GM21529 (cell line): ENCODE results near the gene PRSS53.
"Not testable (repeated sequence)": the region's sequence is repeated elsewhere in the genome, so short reads cannot be mapped to it uniquely, and the experiment has no call there.

ENCODE experiments used
- ATAC-seq: cut with Tn5 transposase; IDR thresholded peaks from one replicate; pipeline ENCODE4 v1.9.1; 2021; ENCODE audit not compliant: unreplicated experiment

Gene PRSS53

DNA sequence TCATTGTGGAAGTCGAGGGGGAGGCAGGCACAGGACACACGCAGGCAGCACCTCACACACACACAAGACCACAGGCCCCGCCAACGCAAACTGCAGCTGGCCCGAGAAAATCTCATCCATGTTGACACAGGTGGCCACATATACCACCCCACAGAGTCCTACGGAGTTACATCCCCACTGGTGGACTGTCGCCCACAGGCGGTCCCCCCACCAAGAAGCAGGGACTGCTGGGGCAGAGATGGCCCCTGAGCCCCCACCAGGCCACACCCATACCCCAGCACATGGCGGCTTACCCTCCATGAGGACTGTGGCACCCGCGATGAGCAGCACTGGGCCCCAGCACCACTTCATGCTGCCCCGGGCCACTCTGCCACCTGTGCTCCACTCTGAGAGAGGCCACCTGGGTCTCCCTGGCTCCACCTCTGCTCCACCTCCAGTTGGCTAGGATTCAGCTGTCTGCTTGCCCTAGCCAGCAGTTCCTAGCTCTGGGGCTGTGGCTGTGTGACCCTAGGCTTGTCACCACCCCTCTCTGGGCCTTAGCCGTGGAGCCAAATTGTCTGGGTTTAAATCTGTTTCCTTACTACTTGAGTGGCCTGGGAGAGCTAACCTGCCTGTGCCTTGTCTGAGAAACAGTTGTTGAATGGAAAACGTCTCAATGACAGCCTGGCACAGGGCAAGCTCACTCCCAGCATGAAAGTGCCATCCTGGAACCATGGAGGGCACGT, at the start of gene PRSS53:
TSS of gene PRSS53 (minus strand) at position 485 of the 725 bp plus-strand sequence. CDS start at position 351, 134 bp downstream.
- ATAC-seq = no peak

DNA sequence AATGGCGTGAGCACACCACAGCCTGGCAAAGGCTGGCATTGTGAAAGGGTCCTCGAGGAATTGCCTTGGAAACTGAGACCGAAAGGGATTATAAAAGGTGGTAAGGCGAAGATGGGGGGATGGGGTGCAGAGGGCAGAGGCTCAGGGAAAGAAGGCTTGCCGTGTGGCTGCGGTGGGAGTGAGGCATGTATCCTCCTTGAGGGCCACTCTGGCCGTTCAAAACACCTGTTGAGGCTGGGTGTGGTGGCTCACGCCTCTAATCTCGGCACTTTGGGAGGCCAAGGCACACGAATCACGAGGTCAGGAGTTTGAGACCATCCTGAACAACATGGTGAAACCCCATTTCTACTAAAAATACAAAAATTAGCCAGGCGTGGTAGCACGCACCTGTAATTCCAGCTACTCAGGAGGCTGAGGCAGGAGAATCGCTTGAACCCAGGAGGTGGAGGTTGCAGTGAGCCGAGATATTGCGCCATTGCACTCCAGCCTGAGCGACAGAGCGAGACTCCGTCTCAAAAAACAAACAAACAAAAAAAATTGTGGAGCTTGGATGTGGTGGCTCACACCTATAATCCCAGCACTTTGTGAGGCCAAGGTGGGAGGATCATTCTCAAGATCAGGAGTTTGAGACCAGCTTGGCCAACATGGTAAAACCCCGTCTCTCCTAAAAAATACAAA, 48.2 kb upstream of the PRSS53 start:
- not testable (repeated sequence) for ATAC-seq

DNA sequence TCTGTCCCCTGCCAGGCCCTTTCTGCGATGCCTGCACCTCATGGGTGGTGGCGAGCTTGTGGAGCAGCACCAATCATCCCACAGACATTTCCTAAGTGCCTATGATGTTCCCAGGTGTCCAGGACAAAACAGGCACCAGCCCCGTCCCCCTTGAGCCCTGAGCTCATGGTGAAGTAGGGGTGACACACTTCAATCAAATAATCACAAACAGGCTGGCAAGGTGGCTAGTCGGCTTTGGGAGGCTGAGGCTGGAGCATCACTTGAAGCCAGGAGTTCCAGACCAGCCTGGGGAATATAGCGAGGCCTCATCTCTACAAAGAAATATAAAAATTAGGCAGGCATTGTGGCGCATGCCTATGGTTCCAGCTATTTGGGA, 47.5 kb upstream of the PRSS53 start:
- no peak for ATAC-seq

DNA sequence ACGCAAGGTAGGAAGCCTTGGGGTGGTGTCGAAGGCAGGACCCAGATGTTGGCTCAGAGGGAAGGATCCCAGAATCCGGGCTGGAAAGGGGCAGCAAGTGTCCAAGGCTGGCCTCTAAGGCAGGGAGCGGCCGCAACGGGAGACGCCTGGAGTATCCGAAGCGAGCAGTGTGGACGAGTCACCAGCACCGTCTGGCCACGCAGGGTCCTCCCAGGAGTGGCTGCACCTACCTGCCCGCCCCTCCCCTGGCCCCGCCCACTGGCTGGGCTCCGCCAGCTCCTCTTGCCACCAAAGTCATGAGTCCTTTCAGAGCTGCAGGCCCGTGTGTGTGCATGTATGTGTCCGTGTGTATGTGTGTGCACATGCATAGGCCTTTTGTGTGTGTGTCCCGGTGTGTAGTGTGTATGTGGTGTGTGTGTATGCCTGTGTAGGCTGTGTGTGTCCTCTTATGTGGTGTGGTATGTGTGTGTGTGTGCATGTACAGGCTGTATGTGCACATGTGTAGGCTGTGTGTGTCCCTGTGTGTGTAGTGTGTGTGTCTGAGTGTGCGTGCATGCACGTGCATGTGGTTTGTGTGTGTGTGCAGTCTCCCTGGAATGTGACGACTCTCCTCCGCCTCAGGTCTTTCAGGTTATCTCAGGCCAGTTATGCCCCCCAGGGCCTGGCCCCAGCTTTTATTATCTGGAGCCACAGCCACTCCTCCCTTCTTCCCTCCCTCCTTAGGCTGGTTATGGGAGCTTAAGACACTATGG, 47.0 kb upstream of the PRSS53 start, which contains the start of gene PRSS8:
TSS of gene PRSS8 (minus strand) at position 193 of the 752 bp plus-strand sequence. CDS start 229 bp downstream, outside the sequence.
- ATAC-seq = no peak

DNA sequence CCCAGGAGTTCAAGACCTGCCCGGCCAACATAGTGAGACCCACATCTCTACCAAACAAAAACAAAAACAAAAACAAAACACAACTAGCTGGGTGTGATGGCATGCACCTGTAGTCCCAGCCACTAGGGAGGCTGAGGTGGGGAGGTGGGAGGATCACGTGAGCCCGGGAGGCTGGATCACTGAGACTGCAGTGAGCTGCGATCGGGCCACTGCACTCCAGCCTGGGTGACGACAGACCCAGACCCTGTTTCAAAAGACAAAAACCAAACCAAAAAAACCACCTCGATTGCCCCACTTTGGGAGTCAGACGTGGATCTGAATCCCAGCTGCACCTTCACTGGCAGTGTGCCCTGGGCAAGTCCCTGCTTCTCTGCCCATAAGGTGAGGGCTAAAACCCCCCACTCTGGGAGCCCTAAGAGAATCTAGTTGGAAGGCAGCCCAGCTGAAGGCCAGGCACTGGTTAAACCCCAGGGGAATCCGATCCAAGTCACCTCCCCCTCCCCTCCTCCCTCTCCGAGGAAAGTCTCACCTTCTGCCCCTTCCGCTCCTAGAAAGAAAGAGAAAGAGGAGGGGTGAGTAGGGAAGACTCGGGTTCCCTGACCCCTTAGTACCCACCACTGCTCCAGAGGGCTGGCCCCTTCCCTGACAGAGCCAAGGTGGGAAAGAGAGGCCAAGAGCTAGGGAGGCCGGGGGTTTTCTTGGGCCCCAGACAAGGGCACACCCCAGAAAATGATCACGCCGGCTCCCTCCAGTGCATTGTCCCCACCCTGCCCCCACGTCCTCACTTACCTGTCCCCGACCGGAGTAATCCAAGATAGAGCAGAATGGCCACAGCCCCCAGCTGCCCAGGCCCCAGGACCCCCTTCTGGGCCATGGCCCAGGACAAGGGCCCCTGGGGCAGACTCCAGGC, 46.1 kb upstream of the PRSS53 start:
- ATAC-seq = no peak

DNA sequence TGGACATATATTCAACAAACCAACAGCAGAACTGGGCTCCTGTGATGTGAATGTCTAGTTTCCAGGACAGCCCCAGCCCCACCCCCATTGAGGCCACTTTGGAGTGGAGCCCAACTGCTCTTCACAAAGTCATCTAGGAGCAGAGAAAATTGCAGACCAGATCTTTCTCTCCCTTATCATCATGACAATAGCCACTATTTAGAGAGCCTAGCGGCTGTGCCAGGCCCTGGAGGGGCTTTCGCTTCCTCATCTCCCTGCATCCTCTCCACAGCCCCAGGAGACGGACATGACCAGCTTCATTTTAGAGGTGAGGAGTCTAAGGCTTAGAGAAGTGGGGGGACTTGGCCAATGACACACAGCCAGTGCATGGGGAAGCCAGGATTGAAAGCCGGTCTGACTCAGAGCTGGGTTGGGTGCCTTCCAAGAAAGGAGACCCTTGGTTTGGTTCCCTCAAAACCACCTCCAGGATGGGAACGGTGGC, 45.4 kb upstream of the PRSS53 start:
- ATAC-seq = no peak

DNA sequence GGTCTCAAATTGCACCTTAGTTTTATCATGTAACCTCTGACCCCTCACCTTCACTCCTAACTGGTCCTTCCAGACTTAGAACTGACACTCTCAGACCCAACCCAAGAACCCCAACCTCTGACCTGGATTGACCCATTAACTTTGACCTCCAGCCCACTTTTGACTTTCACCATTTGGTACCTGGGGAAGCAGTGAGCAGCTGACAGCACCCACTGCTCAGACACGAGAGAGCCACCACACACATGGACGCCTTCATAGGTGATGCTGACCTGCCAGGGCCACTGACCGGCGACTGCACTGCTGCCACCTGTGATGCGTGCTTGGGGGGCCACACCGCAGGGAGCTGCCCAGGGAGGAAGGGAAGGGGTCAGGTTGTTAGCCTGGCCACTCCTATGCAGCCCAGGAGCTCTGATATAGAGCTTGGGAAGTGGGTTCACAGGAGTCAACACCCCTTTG, 44.3 kb upstream of the PRSS53 start:
- no peak for ATAC-seq

DNA sequence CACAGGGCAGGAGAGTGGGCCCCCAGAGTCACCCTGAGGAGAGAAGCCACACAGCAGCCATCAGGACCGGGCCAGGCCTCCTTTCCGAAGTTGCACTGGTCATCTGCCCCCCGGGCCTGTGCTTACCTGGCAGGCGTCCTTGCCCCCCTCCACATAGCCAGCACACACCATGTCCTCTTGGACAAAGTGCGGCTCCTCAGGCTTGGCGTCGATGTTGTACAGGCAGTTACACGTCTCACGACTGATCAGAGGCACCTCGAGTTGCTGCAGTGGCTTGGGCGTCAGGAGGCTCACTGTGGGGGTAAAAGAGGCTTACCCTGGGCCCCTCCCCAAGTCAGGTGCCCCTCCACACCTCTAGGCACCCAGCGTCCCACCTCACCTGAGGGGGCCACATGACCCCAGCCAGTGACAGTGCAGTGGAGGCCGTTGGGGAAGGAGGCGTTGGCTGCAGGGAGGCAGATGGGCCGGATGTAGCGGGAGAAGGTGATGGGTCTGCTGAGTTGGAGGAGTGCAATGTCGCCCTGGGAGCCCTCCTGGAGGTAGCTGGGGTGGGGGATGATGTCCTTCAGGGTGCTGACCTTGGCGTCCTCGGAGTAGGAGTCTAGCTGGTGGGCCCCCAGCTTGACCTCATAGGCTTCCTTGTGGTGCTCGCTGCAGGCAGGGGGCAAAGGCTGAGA, 43.7 kb upstream of the PRSS53 start:
- ATAC-seq = no peak

DNA sequence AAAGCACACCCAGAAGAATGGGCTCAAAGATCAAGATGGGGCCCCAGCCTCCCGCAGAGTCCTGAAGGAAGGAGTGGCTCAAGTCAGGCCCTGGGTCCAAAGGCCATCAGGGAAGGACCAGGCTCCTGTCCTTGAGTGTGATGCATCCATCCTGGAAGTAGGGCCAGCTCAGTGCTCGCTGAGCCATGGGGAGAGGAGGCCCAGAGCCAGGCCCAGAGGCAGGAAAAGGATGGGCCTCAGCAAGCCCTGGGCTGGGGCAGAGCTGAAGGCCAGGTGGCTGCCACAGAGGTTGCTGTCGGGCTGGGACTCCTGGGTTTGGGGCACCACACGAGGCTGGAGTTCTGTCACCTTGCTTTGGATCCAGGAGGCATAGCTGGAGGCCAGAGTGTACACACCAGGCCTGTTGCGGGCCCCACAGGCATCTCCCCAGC, 43.1 kb upstream of the PRSS53 start:
- ATAC-seq = no peak

DNA sequence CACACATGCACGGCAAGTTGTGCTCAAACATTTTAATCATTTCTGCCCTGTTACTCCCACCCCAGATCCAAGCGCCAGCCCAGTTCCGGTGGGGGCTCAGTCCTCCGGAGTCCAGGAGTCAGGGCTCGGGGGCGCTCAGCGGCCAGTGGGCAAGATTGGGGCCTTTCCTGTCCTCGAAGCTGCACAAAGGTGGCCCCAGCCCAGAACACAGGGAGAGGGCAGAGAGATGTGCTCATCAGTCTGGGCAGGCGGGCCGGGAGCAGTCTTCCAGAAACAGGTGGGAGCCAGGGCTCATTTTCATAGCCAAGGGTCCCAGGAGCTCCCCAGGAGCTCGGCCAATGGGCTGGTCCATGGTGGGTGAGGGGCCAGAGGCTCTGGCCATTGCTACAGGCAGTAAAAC, 42.7 kb upstream of the PRSS53 start:
- no peak for ATAC-seq

DNA sequence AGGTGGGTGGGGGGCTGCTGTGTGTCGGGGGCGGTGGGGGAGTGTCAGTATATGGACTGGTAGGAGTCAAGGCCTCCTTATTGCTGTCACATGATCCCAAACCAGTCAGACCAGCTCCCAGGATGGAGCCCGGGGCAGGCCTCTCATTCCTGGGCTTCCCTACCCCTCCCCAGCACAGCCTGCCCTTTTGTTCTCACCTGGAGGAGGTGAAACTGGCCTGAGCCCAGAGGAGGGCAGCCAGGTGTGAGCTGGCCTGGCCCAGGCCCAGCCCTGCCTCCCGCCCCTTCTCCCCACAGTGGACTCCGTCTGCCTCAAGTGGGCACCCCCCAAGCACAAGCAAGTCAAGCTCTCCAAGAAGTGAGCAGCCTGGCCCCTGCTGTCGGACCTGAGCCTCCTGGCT, 42.2 kb upstream of the PRSS53 start:
- ATAC-seq = no peak

DNA sequence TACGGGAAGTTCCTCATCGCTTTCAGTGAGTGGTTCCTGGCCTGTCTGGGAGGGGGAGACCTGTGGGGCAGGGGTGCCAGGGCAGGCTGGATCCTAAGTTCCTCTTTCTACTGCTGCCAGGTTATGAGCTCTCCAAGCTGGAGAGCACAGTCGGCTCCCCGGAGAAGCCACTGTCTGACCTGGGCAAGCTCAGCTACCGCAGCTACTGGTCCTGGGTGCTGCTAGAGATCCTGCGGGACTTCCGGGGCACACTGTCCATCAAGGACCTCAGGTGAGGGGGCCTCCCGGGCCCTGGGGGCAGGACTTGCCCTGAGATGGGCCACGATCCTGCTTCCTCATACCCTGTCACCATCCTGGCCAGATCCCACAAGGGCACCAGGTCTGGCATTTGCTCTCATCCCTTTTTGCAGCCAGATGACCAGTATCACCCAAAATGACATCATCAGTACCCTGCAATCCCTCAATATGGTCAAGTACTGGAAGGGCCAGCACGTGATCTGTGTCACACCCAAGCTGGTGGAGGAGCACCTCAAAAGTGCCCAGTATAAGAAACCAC, 41.7 kb upstream of the PRSS53 start:
- no peak for ATAC-seq

DNA sequence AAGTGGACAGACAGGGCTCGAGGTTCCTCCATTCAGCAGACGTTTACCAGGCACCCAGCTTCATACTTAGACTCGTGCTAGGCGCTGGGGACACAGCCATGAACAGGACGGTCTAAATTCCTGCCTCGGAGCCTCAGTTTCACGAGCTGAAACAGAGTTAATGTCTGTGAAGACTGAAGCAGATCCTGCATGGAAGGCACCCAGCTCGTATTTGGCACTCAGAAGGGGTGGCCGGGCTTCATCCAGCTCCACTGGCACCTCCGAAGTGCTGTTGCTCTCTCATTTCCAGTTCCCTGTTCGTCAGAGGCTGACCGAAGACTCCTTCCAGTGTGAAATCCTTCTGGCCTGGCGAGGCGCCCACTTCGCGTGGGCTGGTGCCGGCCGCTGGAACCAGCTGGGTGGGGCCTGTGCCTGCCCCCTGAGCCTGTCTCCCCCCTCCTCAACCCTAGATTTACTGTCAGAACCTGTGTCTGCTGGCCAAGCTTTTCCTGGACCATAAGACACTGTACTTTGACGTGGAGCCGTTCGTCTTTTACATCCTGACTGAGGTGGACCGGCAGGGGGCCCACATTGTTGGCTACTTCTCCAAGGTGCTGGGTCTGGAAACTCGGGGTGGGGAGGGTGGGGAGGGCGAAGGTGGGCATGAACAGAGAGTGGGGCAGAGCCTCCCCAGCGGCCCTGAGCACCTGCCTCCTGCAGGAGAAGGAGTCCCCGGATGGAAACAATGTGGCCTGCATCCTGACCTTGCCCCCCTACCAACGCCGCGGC, 41.0 kb upstream of the PRSS53 start:
- no peak for ATAC-seq

DNA sequence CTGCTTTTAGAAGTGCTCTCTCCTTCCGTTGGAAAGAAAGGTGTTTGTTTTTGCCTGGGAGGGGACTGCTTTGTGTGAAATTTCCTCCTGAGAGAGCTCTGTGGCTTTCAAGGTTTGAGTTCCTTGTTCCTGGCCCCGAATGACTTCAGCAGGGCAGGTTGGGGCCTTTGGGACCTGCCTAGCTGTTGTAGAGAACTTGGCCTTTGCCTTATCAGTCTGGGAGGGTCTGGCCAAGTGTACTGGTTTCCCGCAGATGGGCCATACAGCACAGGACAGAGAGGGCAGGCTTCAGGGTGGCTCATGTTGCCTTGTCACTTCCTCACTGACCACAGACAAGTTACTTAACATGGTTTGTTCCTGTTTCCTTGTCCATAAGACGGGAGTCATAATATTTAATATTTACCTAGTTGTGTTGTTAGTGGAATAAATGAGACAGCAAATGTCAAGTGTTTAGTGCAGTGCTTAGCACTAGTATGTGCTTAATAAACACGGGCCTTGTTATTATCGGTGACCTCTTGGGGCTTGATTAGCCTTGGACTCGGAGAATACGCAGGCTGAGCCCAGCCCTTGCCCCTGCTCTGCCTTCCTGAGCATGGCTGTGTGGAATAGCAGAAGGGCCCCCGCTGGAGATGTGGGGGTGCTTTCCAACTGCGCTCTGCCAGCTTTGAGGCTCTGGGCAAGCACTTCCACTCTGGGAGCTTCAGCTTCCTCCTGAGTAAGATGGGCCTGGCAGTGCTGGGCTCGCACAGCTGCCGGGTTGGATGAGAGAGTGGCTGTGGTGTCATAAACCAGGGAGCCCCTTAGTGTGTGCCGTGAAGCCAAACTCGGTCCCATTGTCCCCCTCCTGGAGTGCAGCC, 40.2 kb upstream of the PRSS53 start:
- ATAC-seq = no peak

DNA sequence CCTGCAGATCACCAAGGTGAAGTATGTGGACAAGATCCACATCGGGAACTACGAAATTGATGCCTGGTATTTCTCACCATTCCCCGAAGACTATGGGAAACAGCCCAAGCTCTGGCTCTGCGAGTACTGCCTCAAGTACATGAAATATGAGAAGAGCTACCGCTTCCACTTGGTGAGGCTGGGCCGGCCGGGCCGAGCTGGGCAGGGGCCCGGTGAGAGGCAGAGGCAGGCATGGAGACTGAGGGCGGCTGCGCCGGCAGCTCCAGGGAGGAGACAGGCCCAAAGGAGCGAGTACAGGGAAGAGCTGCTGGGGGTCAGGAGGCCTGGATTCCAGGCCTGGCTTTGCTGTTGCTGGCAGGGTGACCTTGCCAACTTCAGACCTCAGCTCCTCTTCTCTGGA, 38.4 kb upstream of the PRSS53 start:
- no peak for ATAC-seq

DNA sequence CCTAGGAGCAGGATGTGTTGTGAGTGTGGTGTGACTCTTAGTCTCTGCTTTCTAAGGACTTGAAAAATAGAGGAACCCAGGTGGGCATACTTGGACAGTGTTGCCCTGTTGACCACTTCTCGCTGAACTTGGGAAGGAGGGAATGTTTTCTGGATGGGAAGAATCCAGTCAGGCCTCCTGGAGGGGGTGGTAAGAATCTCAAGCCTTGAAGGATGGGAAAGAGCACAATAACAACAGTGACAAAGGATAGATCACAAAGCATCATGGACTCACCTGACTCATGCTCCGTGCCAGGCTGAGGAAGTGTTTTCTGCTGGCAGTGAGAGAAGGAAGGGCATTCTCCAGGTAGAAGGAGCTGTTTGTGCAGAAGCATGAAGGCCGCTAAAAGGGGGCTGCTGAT, 37.1 kb upstream of the PRSS53 start:
- ATAC-seq = no peak

DNA sequence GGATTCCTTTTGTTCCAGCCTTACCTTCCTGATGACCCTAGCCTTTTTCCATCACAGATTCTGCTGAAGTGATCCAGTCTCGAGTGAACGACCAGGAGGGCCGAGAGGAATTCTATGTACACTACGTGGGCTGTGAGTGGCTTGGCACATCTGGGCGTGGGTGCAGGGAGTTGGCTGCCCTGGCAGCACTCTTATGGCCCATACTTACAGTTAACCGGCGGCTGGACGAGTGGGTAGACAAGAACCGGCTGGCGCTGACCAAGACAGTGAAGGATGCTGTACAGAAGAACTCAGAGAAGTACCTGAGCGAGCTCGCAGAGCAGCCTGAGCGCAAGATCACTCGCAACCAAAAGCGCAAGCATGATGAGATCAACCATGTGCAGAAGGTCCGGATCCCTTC, 31.4 kb upstream of the PRSS53 start:
- ATAC-seq = no peak
